HG03520 (cell line): ENCODE results near the gene ZXDC.

Experiments
- ATAC-seq: cut with Tn5 transposase; IDR thresholded peaks from one replicate; pipeline ENCODE4 v1.9.1; 2021; ENCODE audit warnings: mild to moderate bottlenecking, moderate library complexity; ENCODE audit not compliant: unreplicated experiment

The ZXDC gene

GRCh38 chr3:126493051-126493450 is 17.4 kb upstream of the ZXDC start:
- ATAC-seq: no peak

- no peak for ATAC-seq
These were observed 15.7 kb upstream of the ZXDC start for GRCh38 chr3:126491221-126492013.

GRCh38 chr3:126490619-126491018 is 14.9 kb upstream of the ZXDC start:
- no peak for ATAC-seq

- no peak for ATAC-seq
These were observed 13.3 kb upstream of the ZXDC start for GRCh38 chr3:126488886-126489569.

GRCh38 chr3:126488185-126488584 is 12.5 kb upstream of the ZXDC start:
- ATAC-seq: no peak

- ATAC-seq: no peak
These were observed 11.6 kb upstream of the ZXDC start for GRCh38 chr3:126487151-126487771.

- no peak for ATAC-seq
These were observed 10.7 kb upstream of the ZXDC start for GRCh38 chr3:126486360-126486847.

GRCh38 chr3:126485956-126486355 is 10.3 kb upstream of the ZXDC start:
- no peak for ATAC-seq

GRCh38 chr3:126485176-126485897 is 9.6 kb upstream of the ZXDC start:
- no peak for ATAC-seq

- ATAC-seq: no peak
These were observed 9.0 kb upstream of the ZXDC start for GRCh38 chr3:126484662-126485061.

GRCh38 chr3:126484148-126484547 is 8.5 kb upstream of the ZXDC start:
- ATAC-seq: no peak

GRCh38 chr3:126483321-126483761 is 7.7 kb upstream of the ZXDC start:
- no peak for ATAC-seq

- no peak for ATAC-seq
These were observed 7.0 kb upstream of the ZXDC start for GRCh38 chr3:126482503-126483255.

GRCh38 chr3:126481808-126482502 is 6.3 kb upstream of the ZXDC start:
- no peak for ATAC-seq

GRCh38 chr3:126480861-126481260 is 5.2 kb upstream of the ZXDC start:
- ATAC-seq: no peak

GRCh38 chr3:126480206-126480605 is 4.5 kb upstream of the ZXDC start:
- ATAC-seq: no peak

GRCh38 chr3:126479642-126480041 is 4.0 kb upstream of the ZXDC start:
- no peak for ATAC-seq

GRCh38 chr3:126478581-126479310 is 3.1 kb upstream of the ZXDC start:
- ATAC-seq: no peak

- no peak for ATAC-seq
These were observed 1.3 kb upstream of the ZXDC start for GRCh38 chr3:126477061-126477380.
